CD4-positive, alpha-beta T cell treated with Interleukin-15 for 4 hours (primary cell): ENCODE data around the gene JMY.

ENCODE experiments used
- DNase-seq: peaks from one replicate; pipeline ENCODE4 v3.0.0-alpha.2; 2020; ENCODE audit warnings: low spot score

JMY gene

DNA sequence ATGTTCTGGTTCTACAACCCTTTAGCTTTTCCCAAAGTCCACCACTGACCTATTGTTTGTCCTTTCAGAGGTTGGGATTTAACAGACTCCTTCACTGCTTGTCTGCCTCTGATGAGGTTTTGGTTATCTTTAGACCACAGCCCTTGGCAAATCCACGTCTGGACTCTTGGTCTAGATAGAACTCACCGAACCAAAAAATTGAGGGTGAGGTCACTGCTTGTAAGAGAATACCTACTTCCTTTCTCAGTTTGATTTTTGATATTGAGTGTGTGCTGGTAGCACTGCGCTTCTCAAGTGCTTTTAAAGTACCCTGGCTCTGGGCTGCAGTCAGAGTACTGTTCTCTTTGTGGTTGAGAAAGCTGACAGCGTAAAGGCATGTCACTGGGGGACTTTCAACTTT lies 61.7 kb downstream of the JMY start:
- no peak for DNase-seq

DNA sequence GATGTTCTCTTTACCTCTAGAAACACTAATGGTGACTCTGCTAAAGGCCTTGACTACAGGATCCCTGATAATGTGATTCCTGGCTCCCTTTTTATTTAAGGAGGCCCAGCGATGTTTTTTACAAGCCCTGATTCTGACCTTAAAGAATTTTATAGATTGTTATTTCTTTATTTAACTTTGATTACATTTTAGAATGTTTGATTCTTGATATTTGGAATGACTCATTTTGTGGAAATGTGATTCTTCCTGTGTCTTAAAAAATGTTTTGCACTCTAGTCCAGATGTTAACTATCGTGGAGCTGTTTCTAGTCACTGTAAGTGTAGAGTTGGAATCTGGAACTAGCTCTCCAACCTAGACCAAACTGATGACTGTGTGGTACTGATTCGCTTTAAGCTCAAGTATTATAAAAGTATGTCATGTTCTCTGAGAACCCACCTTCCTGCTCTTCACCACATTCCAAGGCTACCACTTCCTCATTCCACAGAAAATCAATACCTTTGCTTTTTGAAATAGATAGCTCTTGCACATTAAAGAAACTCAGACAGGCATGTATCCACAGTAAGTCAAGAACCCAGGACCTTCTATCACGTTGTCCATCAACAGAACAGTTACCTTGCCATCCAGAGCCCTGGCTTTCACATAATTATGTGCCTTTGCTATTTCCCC lies 65.2 kb downstream of the JMY start:
- no peak for DNase-seq

DNA sequence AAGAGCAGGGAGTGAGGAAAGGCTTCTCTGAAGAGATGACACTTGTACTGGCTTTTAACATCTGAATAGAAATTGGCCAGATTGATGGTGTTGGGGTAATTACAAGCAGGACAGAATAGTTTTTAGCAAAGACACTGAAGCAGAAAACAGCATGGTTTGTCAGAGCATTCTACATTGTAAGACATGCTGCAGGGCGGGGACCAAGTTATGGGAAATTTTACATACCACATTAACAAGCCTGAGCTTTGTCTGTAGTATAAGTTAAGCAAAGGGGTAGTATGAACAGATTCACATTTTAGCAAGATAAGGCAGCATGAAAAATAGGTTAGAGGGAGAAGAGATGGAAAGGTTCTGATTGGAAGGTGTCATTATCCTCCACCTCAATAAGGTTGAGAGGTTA lies 66.5 kb downstream of the JMY start:
- DNase-seq = no peak

DNA sequence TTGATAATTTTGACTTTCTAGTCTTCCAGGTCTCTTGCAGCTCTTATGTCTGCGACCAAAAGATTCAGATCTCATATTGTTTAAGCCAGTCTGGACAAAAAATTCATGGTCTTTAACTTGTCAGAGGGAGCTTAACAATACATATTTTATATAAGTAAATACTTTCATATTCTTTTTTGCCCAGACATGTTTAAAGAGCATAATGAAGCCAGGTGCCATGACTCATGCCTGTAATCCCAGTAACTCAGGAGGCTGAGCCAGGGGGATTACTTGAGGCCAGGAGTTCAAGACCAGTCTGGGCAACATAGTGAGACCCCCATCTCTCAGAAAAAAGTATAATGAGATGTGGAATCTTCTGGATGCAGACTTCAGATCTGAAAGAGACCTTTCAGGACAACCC lies 69.8 kb downstream of the JMY start:
- no peak for DNase-seq

DNA sequence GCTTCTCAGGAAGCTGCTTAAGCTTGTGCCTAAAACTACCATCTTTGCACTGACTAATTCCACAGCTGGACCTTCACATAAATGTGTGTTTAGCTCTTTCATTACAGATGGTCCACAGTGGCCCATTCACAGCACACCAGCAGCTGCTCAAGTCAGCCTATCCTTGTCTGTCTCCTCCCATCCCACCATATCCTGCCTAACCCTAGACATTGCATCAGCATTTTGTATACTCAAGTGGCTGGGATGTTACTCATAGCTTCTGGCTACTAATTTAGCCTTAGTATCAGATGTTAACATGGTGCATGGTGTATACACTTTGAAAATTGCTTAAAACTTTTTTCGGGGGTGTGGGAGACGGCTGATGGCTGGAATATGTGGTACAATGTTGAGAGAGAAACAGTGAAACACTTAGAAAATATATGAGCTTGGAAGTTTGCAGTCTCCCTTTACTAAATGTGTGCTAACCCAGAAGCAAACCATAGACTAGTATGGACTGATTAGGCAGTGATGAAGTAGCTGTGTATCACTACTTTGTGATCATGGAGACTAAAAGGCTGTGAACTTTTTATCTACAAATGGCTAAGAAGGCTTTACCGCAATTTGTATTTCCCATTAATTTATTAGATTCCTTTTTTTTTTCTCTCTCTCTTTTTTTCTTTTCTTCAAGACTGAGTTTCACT lies 83.1 kb downstream of the JMY start:
- no peak for DNase-seq

DNA sequence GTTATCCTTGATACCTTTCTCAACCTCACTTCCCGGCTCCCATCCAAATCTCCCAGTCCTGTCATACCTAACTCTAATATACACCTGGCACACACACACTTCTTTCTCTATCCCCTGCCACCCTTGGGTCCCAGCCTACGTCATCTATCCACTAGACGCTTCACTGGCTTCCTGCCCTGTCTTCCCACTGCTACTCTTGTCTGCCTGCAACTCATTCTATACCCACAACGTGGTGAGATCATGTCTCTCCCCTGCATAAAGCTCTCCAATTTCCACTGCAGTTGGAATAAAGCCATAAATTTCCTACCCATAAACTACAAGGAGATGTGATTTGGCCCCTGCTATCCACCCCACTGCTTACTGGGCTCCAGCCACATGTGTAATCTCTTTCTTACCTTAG lies 93.5 kb downstream of the JMY start:
- DNase-seq = no peak

DNA sequence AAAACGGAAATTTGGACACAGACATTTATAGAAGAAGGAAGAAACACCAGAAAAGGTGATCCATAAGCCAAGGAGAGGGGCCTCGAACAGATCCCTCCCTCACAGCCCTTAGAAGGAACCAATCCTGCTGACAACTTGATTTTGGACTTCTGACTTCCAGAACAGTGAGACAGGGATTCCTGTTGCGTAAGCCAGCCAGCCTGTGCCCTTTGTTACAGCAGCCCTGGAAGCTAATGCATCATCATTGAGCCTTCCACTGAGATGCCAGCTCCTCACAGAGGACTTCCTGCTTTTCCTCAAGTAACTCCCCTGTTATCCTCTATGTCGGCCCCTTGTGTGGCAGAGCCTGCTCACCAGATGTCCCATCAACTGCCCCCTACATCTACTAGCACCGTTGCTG lies 94.1 kb downstream of the JMY start:
- no peak for DNase-seq

DNA sequence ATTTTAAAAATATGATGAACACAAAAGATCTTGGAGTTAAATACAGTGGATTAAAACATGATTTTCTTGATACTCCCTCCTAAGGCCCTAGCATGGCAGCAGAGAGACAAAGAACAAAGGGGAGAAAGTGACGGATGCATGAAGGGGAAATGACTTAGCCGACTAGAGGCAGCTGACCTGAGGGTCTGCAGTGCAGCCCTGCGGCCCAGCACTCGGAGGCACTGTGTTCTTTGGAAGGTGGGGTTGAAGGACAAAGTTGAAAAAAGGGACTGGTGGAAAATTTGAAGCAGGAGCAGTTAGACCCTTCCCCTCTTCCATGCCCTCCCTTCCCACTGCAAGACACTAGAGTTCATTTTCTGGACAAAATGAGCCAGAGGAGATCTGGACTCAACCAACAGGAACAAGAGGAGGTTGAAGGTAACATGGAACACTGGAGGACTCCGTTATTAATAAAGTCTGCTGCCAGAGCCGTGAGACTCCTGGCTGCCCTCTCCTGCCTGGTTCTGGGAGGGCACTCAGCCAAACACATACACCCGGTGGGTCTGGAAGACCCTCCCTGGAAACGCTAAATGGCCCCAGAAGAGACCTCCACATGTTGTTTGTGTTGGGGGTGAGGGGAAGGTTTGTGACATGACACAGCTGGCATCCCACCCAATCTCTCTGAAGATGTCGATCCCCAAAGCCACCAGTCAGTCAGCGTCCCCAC lies 98.1 kb downstream of the JMY start:
- no peak for DNase-seq

DNA sequence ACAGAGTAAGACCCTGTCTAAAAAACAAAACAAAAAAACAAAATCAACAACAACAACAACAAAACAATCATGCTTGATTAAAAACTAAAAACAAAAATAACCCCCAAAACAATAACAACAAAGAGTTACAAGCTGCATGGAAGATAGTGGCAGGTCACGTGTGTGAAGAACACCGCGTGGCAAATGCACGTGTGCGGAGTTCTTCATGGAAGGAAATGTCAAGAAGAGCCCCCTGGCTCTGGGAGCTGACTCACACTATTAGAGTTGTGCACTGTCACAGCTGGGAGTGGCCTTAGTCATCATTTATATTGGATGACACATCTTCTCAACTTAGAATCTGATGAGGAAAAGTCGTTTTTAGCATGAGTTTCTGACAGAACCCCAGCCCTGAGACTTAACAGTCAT lies 110.5 kb downstream of the JMY start:
- DNase-seq = no peak

DNA sequence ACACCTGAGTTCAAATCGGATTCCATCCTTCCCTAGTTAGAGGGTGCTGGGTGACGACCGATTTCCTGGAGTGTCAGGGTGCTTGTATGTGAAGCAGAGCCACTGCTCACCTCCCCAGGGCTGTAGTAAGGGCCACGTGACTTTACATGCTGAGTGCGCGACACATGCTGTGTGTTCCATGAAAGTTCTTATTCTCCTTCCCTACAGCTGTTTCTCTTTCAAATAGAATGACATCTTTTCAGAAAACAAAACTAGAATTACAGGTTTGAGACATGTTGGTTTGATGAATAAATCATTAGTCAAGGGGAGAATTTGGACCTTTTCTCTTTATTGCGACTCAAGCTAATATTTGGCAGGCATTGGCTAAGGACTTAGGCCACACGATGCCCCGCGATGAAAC lies 113.1 kb downstream of the JMY start:
- no peak for DNase-seq

DNA sequence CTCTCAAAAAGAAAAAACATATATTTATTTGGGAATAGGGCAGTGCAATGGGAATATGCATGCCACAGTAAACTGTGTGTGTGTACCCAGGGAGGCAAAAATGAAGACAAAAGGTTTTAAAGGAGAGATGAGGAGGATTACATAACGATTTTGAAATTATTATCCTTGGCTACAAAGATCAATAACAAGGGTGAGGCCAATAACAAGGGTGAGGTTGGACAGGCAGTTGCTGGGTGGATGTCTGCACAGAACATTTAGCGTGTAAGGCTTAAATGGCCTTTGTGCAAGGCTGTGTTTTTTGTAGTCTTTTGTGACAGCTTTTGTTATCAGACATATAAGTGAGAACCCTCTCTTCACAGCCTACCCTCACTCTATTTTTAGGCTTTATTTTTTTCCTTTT lies 114.0 kb downstream of the JMY start:
- no peak for DNase-seq

DNA sequence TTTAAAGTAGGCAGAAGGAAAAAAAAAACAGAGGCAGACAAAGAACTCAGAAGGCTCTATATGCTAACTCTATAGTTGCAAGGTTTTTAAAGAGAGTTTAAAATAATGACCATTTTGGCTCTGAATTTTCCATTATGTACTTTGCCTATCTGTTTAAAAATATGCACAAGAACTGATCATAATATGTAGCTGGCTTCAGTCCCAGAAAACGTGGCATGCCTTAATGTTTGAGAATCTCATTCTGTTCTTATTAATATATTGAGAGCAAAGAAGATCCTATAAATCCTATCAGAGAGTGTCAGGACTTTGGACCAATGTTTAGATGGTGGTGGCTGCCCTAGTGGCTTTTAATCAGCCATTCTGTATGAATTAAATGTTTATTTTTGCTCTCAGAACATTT lies 121.5 kb downstream of the JMY start:
- DNase-seq = no peak
